CD14-positive monocyte (primary cell): ENCODE results near the gene KCNK1. TPM values are rescaled to one million over a fixed set of nuclear protein-coding genes. Genes with fewer than 3 reads are reported as not detected.

Experiments
- DNase-seq, 3 donors: peaks; one replicate each; pipeline ENCODE4 v3.0.0-alpha.2; 2011 to 2022
- H2AFZ ChIP-seq: 2 replicates; pipeline ENCODE4 v1.6.0; 2012; ENCODE audit warnings: mild to moderate bottlenecking, low read depth, low read length, inconsistent platforms; ENCODE audit not compliant: insufficient read depth, poor library complexity, severe bottlenecking
- H3K27ac ChIP-seq, 2 donors: 1 replicate in 1 of 2; 2 replicates in 1 of 2; pipeline ENCODE4 v1.5.1; 2012 to 2013; ENCODE audit warnings: low read length in 2 of 2, control low read depth in 1 of 2, inconsistent platforms in 1 of 2, low read depth in 1 of 2, mild to moderate bottlenecking in 1 of 2
- H3K27me3 ChIP-seq, 2 donors: one replicate each; pipeline versions ENCODE4 v1.6.0 to v1.6.1; 2011 to 2013; ENCODE audit warnings: low read length in 2 of 2; ENCODE audit not compliant: control insufficient read depth in 2 of 2, insufficient read depth in 2 of 2
- H3K36me3 ChIP-seq, 2 donors: replicated peaks in 1 of 2; 1 replicate in 1 of 2; 2 replicates in 1 of 2; pipeline versions ENCODE4 v1.5.1 to v1.6.1; 2012 to 2013; ENCODE audit warnings: low read length in 2 of 2, control low read depth in 1 of 2, inconsistent platforms in 1 of 2, mild to moderate bottlenecking in 1 of 2; ENCODE audit not compliant: insufficient read depth in 2 of 2, control insufficient read depth in 1 of 2
- H3K4me1 ChIP-seq, 2 donors: 1 replicate in 1 of 2; 2 replicates in 1 of 2; pipeline versions ENCODE4 v1.5.1 to v1.6.1; 2012 to 2013; ENCODE audit warnings: low read length in 2 of 2, control low read depth in 1 of 2, inconsistent platforms in 1 of 2, mild to moderate bottlenecking in 1 of 2, moderate library complexity in 1 of 2; ENCODE audit not compliant: insufficient read depth in 2 of 2, control insufficient read depth in 1 of 2
- H3K4me2 ChIP-seq: replicated peaks from 2 replicates; pipeline ENCODE3; 2012; ENCODE audit warnings: low read length, moderate library complexity, mild to moderate bottlenecking; ENCODE audit not compliant: poor library complexity, severe bottlenecking; ENCODE audit errors: extremely low read depth
- H3K4me3 ChIP-seq, 3 experiments: fragments of 200-600 bp in 1 of 3; sonication (generic) in 1 of 3; replicated peaks in 1 of 3; 1 replicate in 2 of 3; 2 replicates in 1 of 3; pipeline ENCODE4 v1.5.1; 2011 to 2013; ENCODE audit warnings: low read length in 3 of 3, mild to moderate bottlenecking in 3 of 3, control low read depth in 2 of 3, low read depth in 2 of 3, inconsistent platforms in 1 of 3, moderate library complexity in 1 of 3
- H3K79me2 ChIP-seq: 2 replicates; pipeline ENCODE4 v1.6.0; 2012; ENCODE audit warnings: mild to moderate bottlenecking, control low read depth, inconsistent platforms, low read length, moderate library complexity; ENCODE audit not compliant: insufficient read depth
- H3K9ac ChIP-seq: 2 replicates; pipeline ENCODE4 v1.6.0; 2017; ENCODE audit warnings: low read length, mild to moderate bottlenecking; ENCODE audit not compliant: insufficient read depth, poor library complexity, severe bottlenecking
- H3K9me3 ChIP-seq, 2 donors: replicated peaks in 1 of 2; 1 replicate in 1 of 2; 2 replicates in 1 of 2; pipeline versions ENCODE4 v1.5.1 to v1.6.1; 2012 to 2013; ENCODE audit warnings: low read length in 2 of 2, control low read depth in 1 of 2; ENCODE audit not compliant: control insufficient read depth in 1 of 2, insufficient read depth in 1 of 2
- H4K20me1 ChIP-seq: 2 replicates; pipeline ENCODE4 v1.6.0; 2012; ENCODE audit warnings: mild to moderate bottlenecking, low read length, control low read depth, moderate library complexity; ENCODE audit not compliant: insufficient read depth
- H3K27ac Mint-ChIP-seq, 7 donors: one replicate each; pipeline ENCODE4 v1.8.0; 2020; ENCODE audit warnings: mild to moderate bottlenecking in 7 of 7, mixed read lengths in 7 of 7, moderate library complexity in 6 of 7, inconsistent platforms in 2 of 7
- H3K27me3 Mint-ChIP-seq, 3 donors: one replicate each; pipeline ENCODE4 v1.8.0; 2021 to 2022; ENCODE audit warnings: low read depth in 3 of 3, mild to moderate bottlenecking in 3 of 3, mixed read lengths in 3 of 3, moderate library complexity in 3 of 3, inconsistent platforms in 1 of 3
- H3K36me3 Mint-ChIP-seq, 2 donors: one replicate each; pipeline ENCODE4 v1.8.0; 2020; ENCODE audit warnings: mixed read lengths in 2 of 2, inconsistent platforms in 1 of 2, mild to moderate bottlenecking in 1 of 2
- H3K4me1 Mint-ChIP-seq: one replicate; pipeline ENCODE4 v1.8.0; 2020; ENCODE audit warnings: mild to moderate bottlenecking, mixed read lengths
- H3K4me3 Mint-ChIP-seq, 2 donors: one replicate each; pipeline ENCODE4 v1.8.0; 2020; ENCODE audit warnings: mild to moderate bottlenecking in 2 of 2, mixed read lengths in 2 of 2, moderate library complexity in 1 of 2
- H3K9me3 Mint-ChIP-seq, 7 donors: one replicate each; pipeline ENCODE4 v1.8.0; 2020 to 2022; ENCODE audit warnings: mixed read lengths in 7 of 7, mild to moderate bottlenecking in 6 of 7, moderate library complexity in 6 of 7, inconsistent platforms in 2 of 7
- CTCF ChIP-seq: fragments of 200-600 bp; IDR thresholded peaks from one replicate; pipeline ENCODE4 v1.8.0; 2022; ENCODE audit warnings: antibody characterized with exemption, mild to moderate bottlenecking
- WGBS: methylation state at CpG from one replicate; pipeline ENCODE4 v1.1.5; 2013; ENCODE audit warnings: missing lambda C conversion rate; ENCODE audit not compliant: insufficient coverage; 5-methylcytosine and 5-hydroxymethylcytosine counted together
- intact Hi-C, 2 donors: fragments of 100-400 bp; cut with micrococcal nuclease; formaldehyde crosslinking; loops; one replicate each; pipeline versions ENCODE4 v1.15.0 to v1.15.1; 2023
- polyA plus RNA-seq, 3 donors: library from polyadenylated mRNA; depleted of rRNA in 1 of 3; unstranded in 2 of 3; stranded (reverse) in 1 of 3; fragments of 300-500 nt in 2 of 3; fragments of >200 nt in 1 of 3; fragmentation: Illumina TruSeq in 2 of 3; gene quantifications; 1 replicate in 2 of 3; 2 replicates in 1 of 3; pipeline ENCODE4 v1.2.3, GENCODE V29; 2012 to 2021
- small RNA-seq: library from RNA; depleted of rRNA; stranded (forward); fragments of <200 nt; gene quantifications from one replicate; pipeline ENCODE3, GENCODE V24; 2012; ENCODE audit warnings: low read depth; ENCODE audit not compliant: insufficient read length

Gene KCNK1
- polyA plus RNA-seq, 3 donors: not detected

DNA sequence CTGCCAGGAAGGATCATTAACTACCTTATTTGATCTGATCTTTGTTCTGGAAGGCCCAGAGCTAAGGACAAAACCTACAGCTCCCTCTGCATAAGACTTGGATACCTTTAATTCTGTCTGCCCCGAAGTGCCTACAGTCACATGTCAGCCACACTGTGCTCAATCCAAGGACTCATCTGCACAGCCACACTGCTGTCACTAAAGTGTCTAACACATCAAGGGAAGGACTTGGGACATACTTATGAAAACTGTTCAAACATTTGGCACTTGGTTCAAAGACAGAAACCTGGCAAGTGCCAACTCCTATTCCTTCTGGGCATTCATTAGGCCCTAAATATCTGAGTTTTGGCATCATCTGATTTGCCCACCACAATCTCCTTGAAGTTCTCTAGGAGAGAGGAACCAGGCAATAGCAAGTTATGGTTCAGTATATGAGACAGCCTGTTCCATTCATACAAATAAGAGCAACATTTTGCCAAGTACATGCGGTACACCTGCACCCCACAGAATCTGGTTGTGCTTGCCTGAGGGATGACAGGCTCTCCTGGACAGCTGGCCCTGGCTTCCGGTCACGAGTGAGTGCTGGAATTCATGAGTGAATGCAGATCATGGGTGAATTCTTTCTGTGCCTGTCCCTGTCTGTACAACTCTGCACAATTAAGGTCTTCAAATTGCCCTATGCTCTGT, 105.9 kb downstream of the KCNK1 start:
- Histone ChIP-seq H3K27me3 (no peaks in the 10 kb centered on the region), H3K27ac (no peak overlapping the region), H2AFZ (no peak overlapping the region), H4K20me1 (no peaks in the 10 kb centered on the region), H3K36me3 (no peaks in the 10 kb centered on the region), H3K4me3 (no peak overlapping the region), H3K79me2 (no peaks in the 10 kb centered on the region), H3K4me1 (no peaks in the 10 kb centered on the region), H3K9me3 (peaks cover 0 to 15% of the 10 kb centered on the region in 2 donors), H3K9ac (no peak overlapping the region), H3K4me2 (no peak overlapping the region)
- intact Hi-C loops: no loop called here
- no peaks in the 10 kb centered on the region for H3K4me1 Mint-ChIP-seq
- WGBS: 89% methylated on average over 3 of the region's 4 CpGs
- H3K4me3 Mint-ChIP-seq: no peak overlapping the region
- no peak for TF ChIP-seq CTCF
- peaks cover 0 to 14% (median 9%) of the 10 kb centered on the region in 7 donors for H3K9me3 Mint-ChIP-seq
- DNase-seq: no peak
- H3K36me3 Mint-ChIP-seq: no peaks in the 10 kb centered on the region
- no peak overlapping the region for H3K27ac Mint-ChIP-seq
- H3K27me3 Mint-ChIP-seq: peaks cover 0 to 3% (median 1%) of the 10 kb centered on the region in 3 donors

DNA sequence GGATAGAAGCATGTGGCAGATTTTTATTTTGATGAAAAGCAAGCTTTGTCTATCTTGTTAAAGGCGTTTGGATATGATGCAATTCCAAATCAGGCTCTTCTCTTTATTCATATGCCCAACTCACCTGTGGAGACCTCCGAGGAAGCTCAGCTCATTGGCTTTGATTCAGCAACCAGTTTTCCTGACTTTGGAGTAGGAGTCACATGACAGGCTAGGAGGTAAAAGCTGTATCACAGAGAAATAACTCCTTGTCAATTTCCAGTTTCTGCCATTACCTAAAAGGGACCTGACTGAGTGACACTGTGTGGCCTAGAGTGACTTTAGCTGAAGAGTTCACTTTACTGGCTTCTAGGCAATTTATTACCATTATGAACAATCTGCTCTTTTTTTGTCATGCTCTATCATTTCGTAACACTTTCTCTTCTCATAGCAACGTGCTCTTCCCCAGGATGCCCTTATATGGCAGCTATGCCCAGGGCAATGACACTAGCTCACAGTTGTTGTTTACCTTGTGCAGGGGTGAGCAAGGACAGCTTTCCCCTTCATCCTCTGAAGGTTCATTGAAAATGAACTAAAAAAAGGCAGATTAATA, 107.2 kb downstream of the KCNK1 start:
- Histone ChIP-seq H3K27me3 (no peaks in the 10 kb centered on the region), H3K79me2 (no peaks in the 10 kb centered on the region), H3K27ac (no peak overlapping the region), H3K4me3 (no peak overlapping the region), H3K9ac (no peak overlapping the region), H3K9me3 (peaks cover 0 to 15% of the 10 kb centered on the region in 2 donors), H2AFZ (no peak overlapping the region), H3K4me2 (no peak overlapping the region), H3K36me3 (no peaks in the 10 kb centered on the region), H3K4me1 (no peaks in the 10 kb centered on the region), H4K20me1 (no peaks in the 10 kb centered on the region)
- no peak for DNase-seq
- Mint-ChIP-seq H3K9me3 (peaks cover 0 to 19% (median 11%) of the 10 kb centered on the region in 7 donors), H3K4me1 (no peaks in the 10 kb centered on the region), H3K36me3 (no peaks in the 10 kb centered on the region), H3K27ac (no peak overlapping the region), H3K27me3 (peaks cover 0 to 3% (median 1%) of the 10 kb centered on the region in 3 donors), H3K4me3 (no peak overlapping the region)
- TF ChIP-seq CTCF: no peak
- intact Hi-C loops: no loop called here
- 7% methylated on average over 2 of the region's 4 CpGs for WGBS

Small RNAs within 50 kb of the gene (small RNA-seq; reads per million reads assigned to genes)
- not detected for gene MIR4427
